ENCODE measurements around the gene SDK1.
"Not testable (repeated sequence)": the region's sequence is repeated elsewhere in the genome, so short reads cannot be mapped to it uniquely, and the experiment has no call there.

The SDK1 gene

DNA sequence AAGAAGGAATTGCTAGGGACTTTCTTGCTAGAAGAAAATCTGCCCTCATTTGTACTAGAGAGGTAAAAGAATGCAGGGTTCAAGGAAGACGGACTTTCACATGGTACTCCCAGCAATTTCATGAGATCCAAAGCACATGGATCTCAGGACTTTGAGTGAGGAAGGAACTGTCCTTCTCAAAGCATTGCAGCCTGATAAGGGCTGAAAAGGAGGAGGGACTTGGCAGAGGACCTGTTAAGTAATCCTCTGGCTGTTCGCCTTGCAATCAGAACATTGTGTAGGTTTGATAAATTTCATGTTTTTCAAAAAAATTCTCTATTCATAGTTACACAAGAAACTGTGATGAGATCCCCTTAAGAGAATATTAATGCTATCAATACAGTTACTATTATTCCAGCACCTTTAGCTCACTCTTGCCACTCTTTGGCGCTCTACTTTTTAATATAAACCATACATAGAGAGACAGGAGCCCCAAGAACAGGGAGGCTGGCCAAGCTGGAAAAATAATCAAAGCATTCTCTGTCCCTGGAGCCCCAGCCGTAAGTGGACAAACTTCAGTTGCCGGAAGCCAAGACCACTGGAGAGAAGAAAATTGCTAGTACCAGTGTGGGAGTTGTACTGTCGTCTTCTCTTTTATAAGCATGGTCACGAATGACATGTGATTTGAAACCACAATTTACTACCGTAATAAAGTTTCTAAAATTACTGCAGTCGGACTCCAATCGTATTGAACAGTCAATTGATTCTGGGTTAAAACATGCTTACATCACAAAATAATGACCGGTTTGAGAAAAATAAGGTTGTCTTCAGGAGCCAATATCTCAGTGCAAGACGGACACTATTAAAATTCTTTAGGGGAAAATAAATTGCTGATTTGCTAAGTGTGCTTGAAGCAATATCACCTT, 424.4 kb downstream of the SDK1 start:
- DNase-seq (ENCODE audit: low read depth in 3 of 3): no peak

DNA sequence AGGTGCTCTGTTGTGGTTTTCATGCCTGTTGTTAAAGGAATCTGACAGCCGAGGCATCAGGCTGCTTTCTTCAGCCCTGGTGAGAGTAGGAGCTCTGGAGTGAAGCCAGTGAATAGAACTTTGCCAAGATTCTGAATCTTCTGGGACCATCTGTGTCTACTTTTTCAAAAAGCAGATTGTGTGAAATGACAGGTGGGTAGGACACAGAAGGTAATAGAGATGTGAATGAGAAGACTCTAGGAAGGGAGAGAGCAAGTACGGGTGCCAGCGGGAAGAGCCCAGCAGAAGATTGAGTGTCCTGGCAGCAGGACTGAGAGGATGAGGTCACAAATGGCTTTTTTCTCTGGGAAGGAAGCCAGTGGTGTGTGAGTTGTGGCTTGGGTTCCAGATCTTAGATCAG, 429.2 kb downstream of the SDK1 start:
- no peak for DNase-seq (ENCODE audit: low read depth in 3 of 3)

DNA sequence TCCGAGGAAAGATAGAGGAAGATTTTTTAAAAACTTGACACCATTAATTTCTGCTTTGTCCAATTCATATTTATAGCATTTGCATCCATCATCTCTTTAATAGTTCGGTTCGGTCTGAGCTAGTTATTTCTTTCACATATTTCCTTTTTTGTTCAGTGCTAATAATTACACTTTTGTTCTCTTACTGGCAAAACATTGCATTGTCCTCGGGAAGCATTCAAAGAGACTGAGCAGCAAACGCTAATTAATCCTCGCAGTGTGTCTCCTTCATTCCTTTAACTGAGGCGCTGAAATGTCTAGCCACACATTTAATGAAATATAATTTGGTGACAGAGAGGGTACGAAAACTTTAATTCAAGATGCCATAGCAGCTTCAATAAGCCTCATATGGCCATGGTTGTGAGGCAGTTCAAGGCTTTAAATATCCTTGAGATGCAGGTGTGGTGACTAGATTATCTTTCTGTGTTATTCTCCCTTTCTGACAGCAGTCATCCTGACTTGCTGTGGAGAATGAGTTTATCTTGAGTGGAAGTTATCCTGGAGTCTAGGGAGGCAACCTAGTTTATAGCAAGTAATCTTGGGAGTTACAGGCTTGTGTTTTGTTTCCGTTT, 431.4 kb downstream of the SDK1 start:
- no peak for DNase-seq (ENCODE audit: low read depth in 3 of 3)

DNA sequence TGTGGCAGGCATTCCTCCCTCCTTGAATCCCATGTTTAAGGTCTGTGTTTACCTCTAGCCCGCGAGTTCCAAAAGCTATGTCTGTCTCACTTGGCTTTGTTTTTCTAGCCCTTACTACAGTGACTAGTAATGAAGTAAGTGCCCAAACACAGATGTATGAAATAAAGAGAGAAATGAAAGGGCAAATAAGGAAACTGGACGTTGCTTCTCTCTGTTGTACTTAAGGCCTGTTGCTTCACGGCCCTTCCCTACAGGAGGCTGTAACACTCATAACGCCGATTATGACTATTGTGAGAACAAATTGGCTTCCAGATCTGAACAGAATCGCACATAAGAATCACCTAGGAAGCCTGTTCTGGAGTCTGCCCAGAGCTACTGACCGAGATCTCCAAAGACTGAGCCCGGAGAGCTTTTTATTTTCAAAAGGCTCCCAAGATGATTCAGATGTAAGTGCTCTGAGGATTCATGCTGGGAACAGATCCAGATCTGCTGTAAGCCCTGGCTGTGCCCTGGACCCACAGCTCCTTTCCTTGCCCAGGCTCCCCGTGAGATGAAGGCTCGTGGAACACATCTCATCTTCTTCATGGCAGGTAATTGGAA, 432.6 kb downstream of the SDK1 start:
- DNase-seq (ENCODE audit: low read depth in 3 of 3): no peak

DNA sequence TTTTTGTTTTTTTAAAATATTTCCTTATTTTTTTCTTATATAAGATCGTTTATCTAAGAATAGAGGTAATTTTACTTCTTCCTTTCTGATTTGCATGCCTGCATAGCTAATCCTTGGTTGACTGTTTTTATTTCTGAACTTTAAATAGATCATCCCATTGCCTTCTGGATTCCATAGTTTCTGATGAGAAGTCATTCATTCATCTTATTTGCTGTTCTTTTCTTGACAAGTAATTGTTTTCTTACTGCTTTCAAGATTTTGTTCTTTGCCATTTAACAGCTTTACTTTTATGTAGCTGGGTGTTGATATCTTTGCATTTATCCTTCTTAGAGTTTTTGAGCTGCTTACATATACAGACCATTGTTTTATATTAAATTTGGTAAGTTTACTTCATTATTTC, 437.9 kb downstream of the SDK1 start:
- no peak for DNase-seq (ENCODE audit: low read depth in 3 of 3)

DNA sequence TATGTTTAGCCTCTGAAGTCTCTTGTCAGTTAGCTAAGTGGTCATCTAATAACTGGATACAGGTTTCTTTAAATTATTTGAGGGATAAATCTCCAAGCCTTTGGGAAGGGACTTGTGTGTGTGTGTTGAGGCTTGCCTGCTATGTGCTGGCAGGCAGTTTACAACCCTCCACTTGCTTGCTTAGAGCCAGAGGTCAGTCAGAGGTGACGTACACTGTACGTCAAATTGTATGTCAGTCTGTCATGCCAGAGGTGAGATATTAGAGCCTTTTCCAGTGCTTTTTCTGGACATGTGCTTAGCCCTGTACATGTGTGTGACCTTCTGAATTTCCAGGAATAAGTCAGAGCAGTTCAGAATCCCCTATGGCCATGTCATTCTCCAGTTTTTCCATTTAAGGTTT, 438.9 kb downstream of the SDK1 start:
- no peak for DNase-seq (ENCODE audit: low read depth in 3 of 3)

DNA sequence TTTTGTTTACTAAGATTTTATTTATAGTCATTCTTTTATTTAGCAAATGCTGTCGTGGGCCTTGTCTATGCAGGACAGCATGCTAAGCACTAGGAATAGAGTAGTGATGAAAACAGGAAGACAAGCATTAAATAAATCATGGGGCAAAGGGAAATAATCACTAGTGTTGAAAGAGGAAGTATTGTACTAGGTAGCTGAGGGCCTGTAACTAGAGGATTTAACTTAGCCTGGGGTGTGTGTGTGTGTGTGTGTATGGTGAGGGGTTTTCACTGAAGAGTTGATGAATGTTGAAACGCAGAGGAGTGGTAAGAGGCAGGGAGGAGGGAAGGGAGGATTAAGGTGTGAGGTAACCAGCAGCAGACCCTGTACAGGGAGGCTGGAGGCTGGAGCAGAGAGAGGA, 446.4 kb downstream of the SDK1 start:
- DNase-seq (ENCODE audit: low read depth in 3 of 3): no peak

DNA sequence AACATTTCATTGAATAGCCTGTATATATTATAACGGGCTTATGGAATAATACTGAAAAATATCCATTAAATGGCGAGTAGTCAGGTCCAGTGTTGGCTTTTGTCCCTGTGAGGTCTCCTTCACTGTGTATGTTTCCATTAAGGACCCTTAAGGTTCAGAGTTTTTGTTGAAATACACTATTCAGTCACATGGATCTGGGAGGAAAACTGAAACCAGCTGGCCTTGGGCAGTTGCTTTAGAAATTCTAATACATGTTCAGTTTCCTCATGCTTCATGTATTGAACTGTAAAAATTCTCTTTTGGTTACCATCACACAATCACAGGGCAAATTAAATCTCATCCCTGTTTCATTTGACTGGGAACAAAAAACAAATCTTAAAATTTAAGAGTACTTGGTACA, 447.3 kb downstream of the SDK1 start:
- DNase-seq (ENCODE audit: low read depth in 3 of 3): no peak

DNA sequence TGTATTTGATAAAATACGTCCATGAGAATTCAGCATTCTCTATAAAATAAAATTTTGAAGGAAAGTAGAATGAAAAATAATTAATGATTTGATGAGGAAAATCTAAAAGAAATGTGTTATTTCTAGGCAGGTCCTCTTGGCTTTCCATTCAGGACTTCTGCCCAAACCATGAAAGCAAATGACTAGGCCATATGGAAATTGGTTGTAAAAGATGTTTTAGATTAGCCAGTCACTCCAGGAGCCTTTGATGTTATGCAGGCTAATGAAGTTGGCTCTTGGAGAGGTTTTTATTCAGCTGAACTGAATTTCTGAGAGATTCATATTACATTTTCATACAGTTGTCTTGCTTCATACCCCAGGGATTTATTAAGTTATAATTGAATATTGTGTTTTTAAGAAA, 452.8 kb downstream of the SDK1 start:
- no peak for DNase-seq (ENCODE audit: low read depth in 3 of 3)

DNA sequence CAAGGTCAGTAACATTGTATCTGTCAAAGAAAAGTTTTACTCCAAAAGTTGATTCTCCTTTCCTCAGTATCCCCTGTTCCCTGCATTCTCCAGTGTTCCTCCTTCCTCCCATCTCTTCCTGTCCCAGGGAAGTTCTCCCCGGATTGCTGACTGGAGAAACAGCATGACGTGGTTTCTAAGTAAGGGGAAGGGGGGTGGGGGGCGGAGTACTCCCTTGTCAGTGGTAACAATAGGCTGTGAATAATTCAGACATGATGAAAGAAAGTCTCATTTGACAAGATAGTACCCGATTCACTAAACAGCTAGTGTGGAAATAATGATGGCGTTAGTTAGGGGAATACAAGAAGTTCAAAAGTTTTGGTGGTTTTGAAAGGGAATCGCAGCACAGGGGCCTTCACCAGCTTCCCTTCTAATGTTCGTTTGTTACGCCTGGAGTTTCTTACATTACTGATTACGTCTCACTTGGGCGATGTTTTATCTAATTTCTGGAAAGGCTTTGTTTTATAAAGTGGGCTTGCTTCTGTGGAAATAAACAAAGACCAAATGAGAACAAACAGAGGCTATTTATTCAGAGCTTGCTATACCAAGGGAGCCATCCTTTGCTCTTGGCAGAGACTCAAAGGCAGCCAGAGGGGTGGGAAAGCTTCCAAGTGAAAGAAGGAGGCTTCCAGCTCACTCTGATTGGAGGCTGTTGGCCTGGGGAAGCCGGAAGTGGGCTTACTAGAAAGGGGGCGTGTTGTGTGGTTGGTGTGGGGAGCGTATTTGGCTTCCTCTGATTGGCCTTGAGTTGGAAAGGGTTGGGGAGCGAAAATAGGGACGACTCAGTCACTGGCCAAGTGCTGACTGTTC, 453.7 kb downstream of the SDK1 start:
- no peak for DNase-seq (ENCODE audit: low read depth in 3 of 3)

DNA sequence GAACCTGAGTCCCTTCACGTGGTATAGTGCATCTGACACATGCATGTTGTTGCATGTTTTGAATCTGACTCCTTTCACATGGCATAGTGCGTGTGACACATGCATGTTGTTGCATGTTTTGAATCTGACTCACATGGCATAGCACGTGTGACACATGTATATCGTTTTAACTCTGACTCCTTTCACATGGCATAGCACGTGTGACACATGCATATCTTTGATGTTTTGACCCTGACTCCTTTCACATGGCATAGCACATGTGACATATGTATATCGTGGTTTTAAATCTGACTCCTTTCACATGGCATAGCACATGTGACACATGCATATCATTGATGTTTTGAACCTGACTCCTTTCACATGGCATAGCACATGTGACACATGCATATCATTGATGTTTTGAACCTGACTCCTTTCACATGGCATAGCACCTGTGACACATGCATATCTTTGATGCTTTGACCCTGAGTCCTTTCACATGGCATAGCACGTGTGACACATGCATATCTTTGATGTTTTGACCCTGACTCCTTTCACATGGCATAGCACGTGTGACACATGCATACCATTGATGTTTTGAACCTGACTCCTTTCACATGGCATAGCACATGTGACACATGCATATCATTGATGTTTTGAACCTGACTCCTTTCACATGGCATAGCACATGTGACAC, 454.9 kb downstream of the SDK1 start:
- DNase-seq (ENCODE audit: low read depth in 3 of 3): not testable (repeated sequence)

DNA sequence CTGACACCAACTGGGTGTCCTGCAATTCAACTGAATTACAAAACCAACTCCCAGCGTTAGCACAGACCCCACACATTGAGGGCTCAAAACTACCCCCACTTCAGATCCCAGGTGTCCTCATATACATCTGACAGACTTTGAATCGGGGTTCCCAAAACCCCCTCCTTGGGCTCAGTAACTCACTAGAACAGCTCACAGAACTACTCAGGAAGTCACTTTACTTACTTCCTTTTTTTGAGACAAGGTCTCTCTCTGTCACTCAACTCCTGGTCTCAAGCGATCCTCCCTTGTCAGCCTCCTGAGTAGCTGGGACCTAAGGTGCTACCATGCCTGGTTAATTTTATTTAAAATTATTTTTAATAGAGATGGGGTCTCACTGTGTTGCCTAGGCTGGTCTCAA, 456.0 kb downstream of the SDK1 start:
- DNase-seq (ENCODE audit: low read depth in 3 of 3): no peak

DNA sequence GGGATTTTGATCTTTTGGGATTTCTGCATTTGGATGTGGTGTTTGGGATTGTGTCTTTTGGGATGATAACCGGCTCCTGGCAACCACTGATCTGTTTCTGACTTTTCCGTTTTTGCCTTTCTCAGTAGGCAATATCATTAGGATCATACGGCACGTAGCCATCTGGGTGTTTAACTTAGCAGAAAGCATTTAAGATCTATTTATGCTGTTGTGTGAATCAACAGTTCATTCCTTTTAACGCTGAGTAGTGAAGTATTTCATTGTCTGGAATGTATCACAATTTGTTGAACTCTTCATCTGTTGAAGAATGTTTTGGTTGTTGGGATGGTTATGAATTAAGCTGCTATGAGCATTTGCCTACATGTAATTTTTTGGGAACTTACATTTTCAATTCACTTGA, 459.6 kb downstream of the SDK1 start:
- no peak for DNase-seq (ENCODE audit: low read depth in 3 of 3)

DNA sequence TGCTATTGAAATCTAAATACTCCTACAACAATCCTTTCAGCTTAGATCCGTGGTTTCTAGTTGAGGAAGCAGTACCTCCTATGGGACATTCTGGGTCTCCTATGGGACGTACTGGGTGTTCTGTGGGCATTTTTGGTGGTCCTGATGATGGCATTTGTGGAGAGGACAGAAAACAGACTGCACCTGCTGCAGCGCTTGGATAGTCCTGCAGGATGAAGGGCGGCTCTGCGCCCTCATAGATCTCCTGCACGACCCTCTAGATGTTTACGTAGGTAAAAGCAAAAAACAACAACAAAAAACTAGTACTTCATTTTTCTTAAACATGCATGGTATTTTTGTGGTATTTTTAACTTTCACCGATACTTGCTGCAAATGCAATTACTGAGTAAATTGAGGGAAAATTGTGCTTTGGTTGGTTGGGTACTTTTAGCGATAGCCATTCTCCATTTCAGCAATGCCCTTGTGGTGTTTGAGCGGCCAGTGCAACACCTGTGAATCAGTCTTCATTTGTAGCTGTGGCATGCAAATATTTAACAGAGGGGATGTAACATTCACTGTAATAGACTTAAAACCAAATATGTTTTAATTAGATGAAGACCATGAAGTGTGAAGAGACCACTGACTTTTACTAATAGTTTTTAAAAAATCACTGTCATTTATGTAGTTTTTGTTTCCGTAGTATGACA, 461.2 kb downstream of the SDK1 start:
- DNase-seq (ENCODE audit: low read depth in 3 of 3): no peak

DNA sequence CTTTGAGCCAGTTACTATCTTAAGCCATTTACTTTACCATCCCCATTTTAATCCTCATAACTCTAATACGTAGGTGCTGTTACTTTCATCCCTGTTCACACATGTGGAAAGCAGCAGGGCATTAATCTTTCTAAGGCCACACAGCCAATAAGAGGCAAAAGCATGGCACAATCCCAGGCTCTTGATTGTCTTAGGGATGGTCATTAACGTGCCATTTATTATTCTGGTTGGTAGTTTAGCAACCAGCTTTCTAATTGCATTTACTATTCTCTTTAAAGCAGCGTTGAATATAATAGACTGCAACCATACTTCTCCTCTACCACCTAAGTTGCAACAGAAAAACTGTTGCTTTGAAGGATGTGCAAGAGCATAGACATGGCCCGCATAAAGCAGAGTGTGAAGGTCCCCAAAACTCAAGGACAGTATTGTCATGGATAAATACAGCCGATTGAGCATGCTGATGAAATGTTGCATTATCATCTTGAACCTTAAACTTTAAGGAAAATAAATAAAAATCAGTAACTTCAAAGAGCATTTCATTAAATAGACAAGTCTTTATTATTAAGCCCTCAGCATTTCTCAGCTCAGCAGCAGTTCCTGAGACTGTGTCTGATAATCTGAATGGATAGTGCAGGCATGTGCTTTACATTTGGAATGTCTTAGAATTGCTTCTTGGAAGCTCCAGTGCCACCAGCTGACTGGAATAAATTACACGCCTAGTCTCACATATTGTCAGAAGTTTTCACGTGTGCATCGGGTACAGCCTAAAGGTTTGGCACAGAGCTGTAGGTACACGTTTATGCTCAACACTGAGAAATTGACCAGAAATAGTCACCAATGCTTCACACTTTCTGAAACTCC, 467.1 kb downstream of the SDK1 start:
- no peak for DNase-seq (ENCODE audit: low read depth in 3 of 3)

DNA sequence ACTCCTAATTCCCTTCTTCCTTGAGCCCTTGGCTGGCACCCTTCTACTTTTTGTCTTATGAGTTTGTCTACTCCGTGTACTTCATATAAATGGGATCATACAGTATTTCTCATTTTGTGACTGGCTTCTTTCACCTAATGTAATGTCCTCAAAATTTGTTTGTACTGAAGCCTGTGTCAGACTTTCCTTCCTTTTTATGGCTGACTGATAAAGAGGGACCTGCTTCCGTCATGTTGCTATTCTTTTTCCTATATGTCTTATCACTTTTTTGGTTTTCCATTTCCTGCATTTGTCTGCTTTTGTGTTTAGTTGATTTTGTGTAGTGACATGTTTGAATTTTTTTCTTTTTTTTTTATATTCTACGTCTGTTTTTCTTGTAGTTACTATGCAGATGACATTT, 470.9 kb downstream of the SDK1 start:
- DNase-seq (ENCODE audit: low read depth in 3 of 3): no peak

DNA sequence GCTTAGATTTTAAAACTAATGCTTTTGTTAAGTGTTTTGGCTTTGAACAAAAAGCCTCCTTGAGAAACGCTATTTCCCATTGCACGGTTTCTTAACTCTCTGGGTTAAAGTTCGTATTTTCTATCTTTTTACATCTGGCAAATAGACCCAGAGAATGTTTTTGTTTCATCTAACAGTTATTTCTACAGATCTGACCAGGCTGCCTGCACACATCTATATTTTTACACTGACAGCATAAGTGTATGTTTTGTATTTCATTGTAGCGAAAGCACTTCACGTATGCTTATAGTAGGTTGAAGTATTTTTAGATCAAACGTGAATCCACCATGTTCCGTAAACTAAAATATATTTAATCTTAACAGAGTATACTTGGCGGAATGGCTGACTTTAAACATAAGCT, 477.3 kb downstream of the SDK1 start:
- no peak for DNase-seq (ENCODE audit: low read depth in 3 of 3)

DNA sequence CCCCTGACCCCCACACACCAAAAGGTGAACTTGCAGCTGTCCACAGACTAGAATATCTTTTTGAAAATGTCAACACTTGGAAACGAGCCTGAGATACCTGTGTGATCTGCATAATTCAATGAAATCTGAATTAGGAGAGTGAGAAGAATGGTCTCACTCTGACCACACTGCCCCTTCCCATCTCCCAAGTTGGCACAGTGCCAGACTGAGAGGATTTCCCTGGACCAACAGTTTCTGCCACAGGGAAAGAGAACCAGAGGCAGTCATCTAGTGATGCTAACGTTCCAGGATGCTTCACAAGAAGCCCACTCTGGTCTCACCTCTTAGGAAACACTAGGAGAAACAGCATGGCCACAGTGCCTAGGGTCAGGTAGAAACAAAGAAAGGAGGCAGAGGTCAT, 479.0 kb downstream of the SDK1 start:
- no peak for DNase-seq (ENCODE audit: low read depth in 3 of 3)

DNA sequence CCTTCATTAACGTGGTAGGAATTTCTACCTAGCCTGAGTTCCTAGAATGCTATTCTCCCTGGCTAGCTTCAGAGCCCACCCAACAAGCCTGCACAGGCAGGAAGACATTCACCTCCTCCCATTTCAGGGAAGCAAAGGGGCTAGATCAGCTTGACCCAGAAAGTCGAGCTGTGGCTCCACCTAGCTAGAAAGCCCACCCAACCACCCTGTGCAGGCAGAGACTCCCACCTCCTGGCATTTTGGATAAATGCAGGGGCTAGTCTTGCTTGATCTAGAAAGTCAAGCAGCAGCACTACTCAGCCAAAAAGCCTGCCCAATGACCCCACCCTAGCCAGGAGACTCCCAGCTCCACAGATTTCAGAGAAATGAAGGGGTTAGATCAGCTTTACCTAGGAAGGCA, 479.5 kb downstream of the SDK1 start:
- no peak for DNase-seq (ENCODE audit: low read depth in 3 of 3)

DNA sequence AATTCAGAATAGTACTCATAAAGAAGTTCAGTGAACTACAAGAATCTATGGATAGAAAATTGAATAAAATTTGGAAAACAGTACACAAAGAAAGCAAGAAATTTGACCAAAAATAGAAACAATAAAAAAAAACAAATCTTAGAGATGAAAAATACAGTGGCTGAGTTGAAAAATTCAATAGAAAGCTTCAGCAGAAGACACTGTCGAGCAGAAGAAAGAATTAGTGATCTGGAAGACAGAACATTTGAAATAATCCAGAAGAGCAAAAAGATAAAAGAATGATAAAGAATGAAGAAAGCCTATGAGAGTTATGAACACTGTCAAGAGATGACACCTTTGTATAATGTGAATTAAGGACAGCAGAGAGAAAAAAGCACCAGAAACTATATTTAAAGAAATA, 480.6 kb downstream of the SDK1 start:
- no peak for DNase-seq (ENCODE audit: low read depth in 3 of 3)
